Neural cell (in vitro differentiated cells): ENCODE results near the gene PABPN1L.

Source experiments
- CTCF ChIP-seq: fragments of 450-650 bp; IDR thresholded peaks from 2 replicates; pipeline ENCODE4 v1.5.1; 2014; ENCODE audit warnings: antibody characterized with exemption, mild to moderate bottlenecking, moderate library complexity; ENCODE audit not compliant: poor library complexity, severe bottlenecking
- EZH2 ChIP-seq: fragments of 200-600, 300-800 bp; shearing (Covaris generic), sonication (generic); IDR thresholded peaks from 2 replicates; pipeline ENCODE4 v1.6.1; 2014; ENCODE audit warnings: antibody characterized with exemption, low read length, borderline replicate concordance, mild to moderate bottlenecking; ENCODE audit not compliant: insufficient read depth, poor library complexity, severe bottlenecking
- POLR2AphosphoS5 ChIP-seq: IDR thresholded peaks from 2 replicates; pipeline ENCODE4 v1.6.1; 2012
- REST ChIP-seq: IDR thresholded peaks from 2 replicates; pipeline ENCODE4 v1.6.1; 2012; ENCODE audit warnings: borderline replicate concordance
- SMC3 ChIP-seq: fragments of 450-650 bp; conservative IDR thresholded peaks from 2 replicates; pipeline ENCODE4 v1.6.1; 2014; ENCODE audit warnings: antibody characterized with exemption, mild to moderate bottlenecking, moderate library complexity; ENCODE audit not compliant: poor library complexity
- TAF1 ChIP-seq: IDR thresholded peaks from 2 replicates; pipeline ENCODE4 v1.6.1; 2012; ENCODE audit warnings: low read depth

GRCh38 chr16:88895335-88895734, 28.9 kb upstream of the PABPN1L start:
- TF ChIP-seq EZH2: no peak
- no peak for TF ChIP-seq CTCF
- TF ChIP-seq TAF1: no peak
- TF ChIP-seq SMC3: no peak
- no peak for TF ChIP-seq REST
- no peak for TF ChIP-seq POLR2AphosphoS5
